CD4-positive, CD25-positive, alpha-beta regulatory T cell (primary cell): ENCODE results near the gene KRTAP1-5. TPM values are rescaled to one million over a fixed set of nuclear protein-coding genes. Genes with fewer than 3 reads are reported as not detected.
"Not testable (repeated sequence)": the region's sequence is repeated elsewhere in the genome, so short reads cannot be mapped to it uniquely, and the experiment has no call there.

Source experiments
- ATAC-seq, 2 donors: fragments of 150-1000 bp; cut with Tn5 transposase; one replicate each; pipeline ENCODE4 v1.10.0; 2021; ENCODE audit warnings: low read depth in 2 of 2, moderate number of reproducible peaks in 2 of 2, moderate library complexity in 1 of 2
- DNase-seq, 3 donors: peaks; one replicate each; pipeline versions ENCODE4 v3.0.0 to v3.0.0-alpha.2; 2012 to 2022; ENCODE audit warnings: mixed read lengths in 1 of 3
- H3K27ac ChIP-seq: one replicate; pipeline ENCODE4 v1.7.0; 2013; ENCODE audit warnings: mild to moderate bottlenecking, low read length; ENCODE audit not compliant: insufficient read depth, poor library complexity, severe bottlenecking
- H3K27me3 ChIP-seq: one replicate; pipeline ENCODE4 v1.7.0; 2013; ENCODE audit warnings: low read length; ENCODE audit not compliant: control insufficient read depth, insufficient read depth
- H3K36me3 ChIP-seq: one replicate; pipeline ENCODE4 v1.7.0; 2013; ENCODE audit warnings: mild to moderate bottlenecking, low read length, moderate library complexity; ENCODE audit not compliant: control insufficient read depth, insufficient read depth
- H3K4me1 ChIP-seq: 2 replicates; pipeline ENCODE4 v1.7.0; 2013; ENCODE audit warnings: mild to moderate bottlenecking, low read length; ENCODE audit not compliant: insufficient read depth, control insufficient read depth, poor library complexity, severe bottlenecking
- H3K4me3 ChIP-seq: one replicate; pipeline ENCODE4 v1.7.0; 2013; ENCODE audit warnings: low read depth, mild to moderate bottlenecking, low read length, moderate library complexity
- H3K9me3 ChIP-seq, 2 experiments: 1 replicate in 1 of 2; 2 replicates in 1 of 2; pipeline ENCODE4 v1.7.0; 2013; ENCODE audit warnings: low read length in 2 of 2, mild to moderate bottlenecking in 1 of 2, moderate library complexity in 1 of 2; ENCODE audit not compliant: control insufficient read depth in 2 of 2
- H3K27ac Mint-ChIP-seq, 3 donors: one replicate each; pipeline ENCODE4 v1.8.0; 2020 to 2022; ENCODE audit warnings: mild to moderate bottlenecking in 3 of 3, mixed read lengths in 3 of 3, moderate library complexity in 2 of 3
- H3K27me3 Mint-ChIP-seq: one replicate; pipeline ENCODE4 v1.8.0; 2022; ENCODE audit warnings: mild to moderate bottlenecking, mixed read lengths
- H3K36me3 Mint-ChIP-seq: one replicate; pipeline ENCODE4 v1.8.0; 2020; ENCODE audit warnings: mixed read lengths
- H3K4me1 Mint-ChIP-seq, 4 donors: one replicate each; pipeline ENCODE4 v1.8.0; 2020 to 2022; ENCODE audit warnings: mixed read lengths in 4 of 4, mild to moderate bottlenecking in 1 of 4
- H3K4me3 Mint-ChIP-seq, 4 donors: one replicate each; pipeline ENCODE4 v1.8.0; 2020 to 2022; ENCODE audit warnings: mild to moderate bottlenecking in 4 of 4, mixed read lengths in 4 of 4, moderate library complexity in 3 of 4
- H3K9me3 Mint-ChIP-seq, 7 donors: one replicate each; pipeline ENCODE4 v1.8.0; 2020 to 2022; ENCODE audit warnings: mixed read lengths in 7 of 7, mild to moderate bottlenecking in 3 of 7, moderate library complexity in 2 of 7
- polyA plus RNA-seq, 4 donors: library from polyadenylated mRNA; unstranded; fragments of 300-500 nt; fragmentation: Illumina TruSeq; gene quantifications; one replicate each; pipeline ENCODE4 v1.2.3, GENCODE V29; 2021
- total RNA-seq: library from RNA; stranded (reverse); gene quantifications from one replicate; pipeline ENCODE4 v1.2.3, GENCODE V29; 2022

KRTAP1-5 gene
- total and polyA plus RNA-seq, 5 donors from 2014 or later: not detected

DNA sequence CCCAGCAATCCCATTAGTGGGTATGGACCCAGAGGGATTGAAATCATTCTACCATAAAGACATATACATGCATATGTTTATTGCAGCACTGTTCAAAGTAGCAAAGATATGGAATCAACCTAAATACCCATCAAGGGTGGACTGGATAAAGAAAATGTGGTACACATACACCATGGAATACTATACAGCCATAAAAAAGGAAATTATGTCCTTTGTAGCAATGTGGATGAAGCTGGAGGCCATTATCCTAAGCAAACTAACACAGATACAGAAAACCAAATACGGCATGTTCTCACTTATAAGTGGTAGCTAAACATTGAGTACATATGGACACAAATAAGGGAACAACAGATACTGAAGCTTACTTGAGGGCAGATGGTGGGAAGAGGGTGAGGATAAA lies 30.5 kb upstream of the KRTAP1-5 start:
- Histone ChIP-seq H3K36me3 (no peaks in the 10 kb centered on the region), H3K27ac (no peak overlapping the region), H3K4me1 (no peaks in the 10 kb centered on the region), H3K27me3 (peaks cover 21% of the 10 kb centered on the region), H3K4me3 (no peak overlapping the region), H3K9me3 (peaks cover 0 to 3% of the 10 kb centered on the region in 2 experiments)
- Mint-ChIP-seq H3K36me3 (no peaks in the 10 kb centered on the region), H3K9me3 (peaks cover 0 to 7% (median 2%) of the 10 kb centered on the region in 7 donors), H3K4me3 (no peak overlapping the region), H3K4me1 (no peaks in the 10 kb centered on the region), H3K27ac (no peak overlapping the region), H3K27me3 (peaks cover 40% of the 10 kb centered on the region)
- DNase-seq (no peak), ATAC-seq (no peak)

DNA sequence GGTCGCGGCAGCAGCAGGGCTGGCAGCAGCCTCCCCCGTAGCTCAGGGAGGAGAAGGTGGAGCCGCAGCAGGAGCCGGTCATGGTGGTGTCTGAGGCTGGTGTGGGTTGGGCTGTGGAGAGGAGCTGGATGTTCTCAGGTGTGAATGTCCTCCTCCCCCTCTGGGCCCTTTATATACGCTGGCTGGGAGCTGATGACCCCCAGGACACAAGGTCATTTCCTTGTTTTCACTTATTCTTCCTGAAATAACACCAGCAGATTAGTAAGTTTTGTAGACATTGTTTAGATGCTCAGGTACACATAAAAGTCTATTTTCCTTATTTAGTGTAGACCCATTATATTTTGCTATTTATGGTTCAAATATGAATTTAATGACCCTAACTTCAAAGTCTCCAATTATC lies 28.1 kb upstream of the KRTAP1-5 start, which contains the start of gene KRTAP2-2:
KRTAP2-2 (minus strand) TSS at position 101 of the 400 bp plus-strand sequence; CDS start at position 82, 19 bp downstream.
- not testable (repeated sequence) for H3K27me3 ChIP-seq, H3K36me3 Mint-ChIP-seq, DNase-seq, H3K9me3 ChIP-seq, H3K4me1 ChIP-seq, H3K4me3 ChIP-seq, H3K4me1 Mint-ChIP-seq, ATAC-seq, H3K4me3 Mint-ChIP-seq, H3K36me3 ChIP-seq, H3K9me3 Mint-ChIP-seq, H3K27ac ChIP-seq
- Mint-ChIP-seq H3K27ac (peak within 1 kb of the TSS in 1 of 3 donors; percentile 60), H3K27me3 (peaks cover 35% of the 10 kb centered on the region)

DNA sequence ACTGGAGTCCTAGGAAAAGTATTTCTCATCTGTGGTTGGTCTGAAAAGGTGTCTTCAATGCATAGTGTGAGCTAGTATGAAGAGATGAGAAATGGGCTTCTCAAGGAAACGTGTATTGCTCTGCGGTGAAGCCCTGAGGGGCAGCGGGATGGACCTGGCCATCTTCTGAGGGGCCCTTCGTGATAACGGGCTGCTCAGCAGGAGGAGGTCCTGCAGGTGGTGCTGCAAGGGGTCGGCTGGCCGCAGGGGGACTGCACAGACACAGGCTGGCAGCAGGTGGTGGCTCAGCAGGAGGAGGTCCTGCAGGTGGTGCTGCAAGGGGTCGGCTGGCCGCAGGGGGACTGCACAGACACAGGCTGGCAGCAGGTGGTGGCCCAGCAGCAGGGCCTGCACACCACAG lies 27.5 kb upstream of the KRTAP1-5 start:
- H3K36me3 ChIP-seq, H3K36me3 Mint-ChIP-seq, H3K4me1 ChIP-seq, H3K27ac Mint-ChIP-seq, H3K27ac ChIP-seq, H3K4me3 ChIP-seq, ATAC-seq, DNase-seq, H3K27me3 ChIP-seq, H3K4me3 Mint-ChIP-seq, H3K9me3 Mint-ChIP-seq, H3K9me3 ChIP-seq, H3K4me1 Mint-ChIP-seq: not testable (repeated sequence)
- peaks cover 32% of the 10 kb centered on the region for H3K27me3 Mint-ChIP-seq

- no peaks in the 10 kb centered on the region for H3K4me1 ChIP-seq
- peaks cover 26% of the 10 kb centered on the region for H3K27me3 Mint-ChIP-seq
- DNase-seq: no peak
Observed at GRCh38 chr17:41054025-41054424, 27.0 kb upstream of the KRTAP1-5 start.

DNA sequence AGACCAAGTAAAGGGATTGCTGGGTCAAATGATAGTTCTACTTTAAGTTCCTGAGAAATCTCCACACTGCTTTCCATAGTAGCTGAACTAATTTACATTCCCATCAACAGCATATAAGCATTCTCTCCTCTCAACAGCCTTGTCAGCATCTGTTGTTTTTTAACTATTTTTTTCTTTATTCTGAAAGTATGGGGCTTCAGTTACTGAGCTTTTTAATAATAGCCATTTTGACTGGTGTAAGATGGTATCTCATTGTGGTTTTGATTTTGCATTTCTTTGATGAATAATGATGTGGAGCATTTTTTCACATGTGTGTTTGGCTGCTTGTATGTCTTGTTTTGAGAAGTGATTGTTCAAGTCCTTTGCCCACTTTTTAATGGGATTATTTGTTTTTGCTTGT lies 25.6 kb upstream of the KRTAP1-5 start:
- DNase-seq: no peak
- no peaks in the 10 kb centered on the region for H3K36me3 Mint-ChIP-seq
- no peaks in the 10 kb centered on the region for H3K4me1 ChIP-seq
- no peak overlapping the region for H3K4me3 ChIP-seq
- H3K27ac Mint-ChIP-seq: no peak overlapping the region
- H3K4me3 Mint-ChIP-seq: no peak overlapping the region
- no peaks in the 10 kb centered on the region for H3K36me3 ChIP-seq
- H3K27ac ChIP-seq: no peak overlapping the region
- H3K9me3 ChIP-seq: peaks cover 0 to 2% of the 10 kb centered on the region in 2 experiments
- peaks cover 8% of the 10 kb centered on the region for H3K27me3 ChIP-seq
- H3K27me3 Mint-ChIP-seq: peaks cover 27% of the 10 kb centered on the region
- H3K9me3 Mint-ChIP-seq: peaks cover 0 to 5% (median under 1%) of the 10 kb centered on the region in 7 donors
- no peak for ATAC-seq
- no peaks in the 10 kb centered on the region for H3K4me1 Mint-ChIP-seq

More at GRCh38 chr17:41054025-41054424, 27.0 kb upstream of the KRTAP1-5 start:
- Mint-ChIP-seq H3K9me3 (peaks cover 0 to 7% (median 2%) of the 10 kb centered on the region in 7 donors), H3K27ac (no peak overlapping the region), H3K4me1 (no peaks in the 10 kb centered on the region), H3K4me3 (no peak overlapping the region), H3K36me3 (no peaks in the 10 kb centered on the region)
- Histone ChIP-seq H3K36me3 (no peaks in the 10 kb centered on the region), H3K4me3 (no peak overlapping the region), H3K9me3 (peaks cover 0 to 3% of the 10 kb centered on the region in 2 experiments), H3K27me3 (peaks cover 6% of the 10 kb centered on the region), H3K27ac (no peak overlapping the region)
- no peak for ATAC-seq

DNA sequence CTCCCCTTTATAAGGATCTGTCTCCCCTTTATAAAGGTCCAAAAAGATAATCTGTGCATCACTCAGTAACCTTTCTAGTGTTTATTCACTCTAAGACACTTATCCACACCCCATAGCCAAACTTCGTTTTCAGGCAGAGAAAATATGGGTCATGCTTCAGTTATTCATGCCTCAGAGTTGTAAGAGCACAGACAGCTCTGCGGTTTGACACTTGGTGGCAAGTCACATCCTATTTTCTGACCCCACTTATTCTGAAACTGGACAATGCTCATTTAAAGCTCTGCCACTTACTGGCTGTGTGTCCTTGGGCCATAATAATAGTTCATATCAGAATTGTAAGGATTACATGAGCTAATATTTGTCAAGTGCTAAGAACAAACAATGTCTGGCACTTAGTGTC lies 22.1 kb upstream of the KRTAP1-5 start:
- Histone ChIP-seq H3K27ac (no peak overlapping the region), H3K4me3 (no peak overlapping the region), H3K27me3 (peaks cover 6% of the 10 kb centered on the region), H3K4me1 (no peaks in the 10 kb centered on the region), H3K36me3 (no peaks in the 10 kb centered on the region), H3K9me3 (no peaks in the 10 kb centered on the region)
- H3K4me1 Mint-ChIP-seq: no peaks in the 10 kb centered on the region
- H3K9me3 Mint-ChIP-seq: peaks cover 0 to 2% (median 0%) of the 10 kb centered on the region in 7 donors
- H3K27ac Mint-ChIP-seq: no peak overlapping the region
- ATAC-seq: no peak
- no peak overlapping the region for H3K4me3 Mint-ChIP-seq
- no peaks in the 10 kb centered on the region for H3K36me3 Mint-ChIP-seq
- DNase-seq: no peak
- peaks cover 32% of the 10 kb centered on the region for H3K27me3 Mint-ChIP-seq

GRCh38 chr17:41048441-41048840 lies 21.4 kb upstream of the KRTAP1-5 start:
- ATAC-seq: no peak
- DNase-seq: no peak

GRCh38 chr17:41046735-41047465 lies 19.9 kb upstream of the KRTAP1-5 start, which contains the start of gene KRTAP2-1:
KRTAP2-1 (minus strand) TSS chr17:41047316; CDS start chr17:41047267, 49 bp downstream.
- not testable (repeated sequence) for H3K9me3 ChIP-seq, H3K36me3 ChIP-seq

More at GRCh38 chr17:41048441-41048840, 21.4 kb upstream of the KRTAP1-5 start:
- Mint-ChIP-seq H3K27ac (no peak overlapping the region), H3K36me3 (no peaks in the 10 kb centered on the region), H3K9me3 (peaks cover 0 to 4% (median 3%) of the 10 kb centered on the region in 7 donors), H3K4me3 (no peak overlapping the region), H3K4me1 (no peaks in the 10 kb centered on the region), H3K27me3 (peaks cover 37% of the 10 kb centered on the region)
- Histone ChIP-seq H3K36me3 (no peaks in the 10 kb centered on the region), H3K27me3 (peaks cover 9% of the 10 kb centered on the region), H3K4me1 (no peaks in the 10 kb centered on the region), H3K4me3 (no peak overlapping the region), H3K9me3 (peaks cover 0 to 5% of the 10 kb centered on the region in 2 experiments), H3K27ac (no peak overlapping the region)

More at GRCh38 chr17:41046735-41047465, 19.9 kb upstream of the KRTAP1-5 start, which contains the start of gene KRTAP2-1:
- H3K4me3 ChIP-seq, H3K9me3 Mint-ChIP-seq, H3K4me1 ChIP-seq, H3K27ac Mint-ChIP-seq, H3K27ac ChIP-seq, H3K4me1 Mint-ChIP-seq, DNase-seq, H3K36me3 Mint-ChIP-seq, ATAC-seq, H3K4me3 Mint-ChIP-seq: not testable (repeated sequence)
- H3K27me3 ChIP-seq: peaks cover 11% of the 10 kb centered on the region
- peaks cover 45% of the 10 kb centered on the region for H3K27me3 Mint-ChIP-seq
